ENCODE data around the gene RGP1.

The RGP1 gene

DNA sequence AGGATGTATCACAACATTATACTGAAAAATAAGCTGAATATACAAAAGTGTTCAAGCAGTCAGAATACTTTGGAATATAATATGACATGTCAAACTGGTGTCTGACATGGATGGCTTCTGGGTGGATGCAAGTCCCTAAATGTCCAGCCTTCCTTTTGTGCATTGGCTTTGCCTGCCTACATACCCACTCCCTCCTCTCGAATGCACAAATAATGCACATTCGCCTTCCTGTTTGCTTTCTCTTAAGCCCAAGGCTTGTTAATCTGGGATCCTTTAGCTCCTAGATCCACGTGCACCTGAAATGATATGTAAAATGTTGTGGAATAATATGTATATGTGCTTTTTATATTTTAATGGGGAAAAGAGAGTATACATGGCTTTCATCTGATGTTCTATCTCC is 29.4 kb downstream of the RGP1 start:
- no peak overlapping the region for H3K4me3 Mint-ChIP-seq
- peaks cover 16% of the 10 kb centered on the region for H3K4me1 Mint-ChIP-seq
- no peaks in the 10 kb centered on the region for H3K9me3 Mint-ChIP-seq
- peaks cover 10% of the 10 kb centered on the region for H3K27me3 Mint-ChIP-seq (ENCODE audit: low read depth)
- no peak overlapping the region for H3K27ac Mint-ChIP-seq
- H3K36me3 Mint-ChIP-seq (ENCODE audit: low read depth) = peaks cover 4% of the 10 kb centered on the region
- TF ChIP-seq, protein P1, sequence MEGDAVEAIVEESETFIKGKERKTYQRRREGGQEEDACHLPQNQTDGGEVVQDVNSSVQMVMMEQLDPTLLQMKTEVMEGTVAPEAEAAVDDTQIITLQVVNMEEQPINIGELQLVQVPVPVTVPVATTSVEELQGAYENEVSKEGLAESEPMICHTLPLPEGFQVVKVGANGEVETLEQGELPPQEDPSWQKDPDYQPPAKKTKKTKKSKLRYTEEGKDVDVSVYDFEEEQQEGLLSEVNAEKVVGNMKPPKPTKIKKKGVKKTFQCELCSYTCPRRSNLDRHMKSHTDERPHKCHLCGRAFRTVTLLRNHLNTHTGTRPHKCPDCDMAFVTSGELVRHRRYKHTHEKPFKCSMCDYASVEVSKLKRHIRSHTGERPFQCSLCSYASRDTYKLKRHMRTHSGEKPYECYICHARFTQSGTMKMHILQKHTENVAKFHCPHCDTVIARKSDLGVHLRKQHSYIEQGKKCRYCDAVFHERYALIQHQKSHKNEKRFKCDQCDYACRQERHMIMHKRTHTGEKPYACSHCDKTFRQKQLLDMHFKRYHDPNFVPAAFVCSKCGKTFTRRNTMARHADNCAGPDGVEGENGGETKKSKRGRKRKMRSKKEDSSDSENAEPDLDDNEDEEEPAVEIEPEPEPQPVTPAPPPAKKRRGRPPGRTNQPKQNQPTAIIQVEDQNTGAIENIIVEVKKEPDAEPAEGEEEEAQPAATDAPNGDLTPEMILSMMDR (IDR thresholded peaks at IDR 0.05; ENCODE audit: unreplicated experiment in 3 of 3) = no peak

DNA sequence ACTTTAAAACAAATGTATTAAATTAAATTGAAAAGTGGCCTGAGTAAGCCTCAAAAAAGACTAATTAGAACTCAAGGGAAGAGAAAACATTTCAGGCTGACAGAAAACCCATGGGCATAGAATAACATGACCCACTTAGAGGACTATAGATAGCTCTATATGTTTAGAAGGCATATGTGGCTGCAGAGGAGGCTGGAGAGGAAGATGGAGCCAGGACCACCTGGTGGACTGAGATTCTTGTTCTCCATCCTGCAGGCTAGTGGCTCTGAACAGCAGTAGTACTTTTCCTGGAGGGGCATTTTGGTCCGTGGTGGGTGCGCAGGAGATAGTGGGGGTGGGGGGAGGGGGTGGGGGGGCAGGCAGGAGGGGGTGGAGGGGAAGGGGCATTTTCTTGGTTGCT is 32.0 kb downstream of the RGP1 start:
- Mint-ChIP-seq H3K27me3 (ENCODE audit: low read depth) (peaks cover 10% of the 10 kb centered on the region), H3K4me3 (no peak overlapping the region), H3K4me1 (peaks cover 2% of the 10 kb centered on the region), H3K36me3 (ENCODE audit: low read depth) (peaks cover 10% of the 10 kb centered on the region), H3K27ac (no peak overlapping the region), H3K9me3 (no peaks in the 10 kb centered on the region)
- TF ChIP-seq, protein P1 (IDR thresholded peaks at IDR 0.05; ENCODE audit: unreplicated experiment in 3 of 3) = no peak

DNA sequence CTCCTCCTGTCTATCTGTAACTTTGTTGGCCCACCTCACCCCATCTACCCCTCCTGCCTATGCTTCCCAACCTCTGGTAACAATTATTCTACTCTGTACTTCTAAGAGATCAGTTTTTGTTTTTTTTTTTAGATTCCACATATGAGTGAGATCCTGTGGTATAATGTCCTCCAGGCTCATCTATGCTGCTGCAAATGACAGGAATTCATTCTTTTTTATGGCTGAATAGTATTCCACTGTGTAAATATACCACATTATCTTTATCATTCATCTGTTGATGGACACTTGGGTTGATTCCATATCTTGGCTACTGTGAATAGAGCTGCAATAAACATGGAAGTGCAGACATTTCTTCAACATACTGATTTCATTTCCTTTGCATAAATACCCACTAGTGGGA is 34.3 kb downstream of the RGP1 start:
- TF ChIP-seq, protein P1 (IDR thresholded peaks at IDR 0.05; ENCODE audit: unreplicated experiment in 3 of 3) = no peak
- peaks cover 10% of the 10 kb centered on the region for H3K36me3 Mint-ChIP-seq (ENCODE audit: low read depth)
- no peaks in the 10 kb centered on the region for H3K4me1 Mint-ChIP-seq
- no peak overlapping the region for H3K4me3 Mint-ChIP-seq
- peaks cover 10% of the 10 kb centered on the region for H3K27me3 Mint-ChIP-seq (ENCODE audit: low read depth)
- no peaks in the 10 kb centered on the region for H3K9me3 Mint-ChIP-seq
- H3K27ac Mint-ChIP-seq = no peak overlapping the region

DNA sequence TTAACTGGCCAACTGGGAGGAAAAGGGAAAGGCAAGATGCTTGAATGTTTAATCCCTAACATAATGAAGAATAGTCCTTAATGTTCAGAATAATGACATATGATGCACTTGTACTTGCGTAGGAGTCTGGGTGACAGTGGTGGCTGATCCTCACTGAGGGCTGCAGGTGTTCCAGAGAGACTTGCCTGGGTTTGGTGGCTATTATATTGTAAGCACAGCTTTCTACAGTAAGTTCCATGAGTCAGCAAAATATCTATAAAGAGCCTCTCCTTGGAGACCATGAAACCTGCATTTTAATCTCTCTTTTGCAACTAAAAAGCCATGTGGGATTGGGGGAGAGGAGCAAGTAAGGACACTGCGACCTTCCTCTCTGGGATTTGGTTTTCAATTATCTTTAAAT is 40.5 kb downstream of the RGP1 start:
- Mint-ChIP-seq H3K9me3 (no peaks in the 10 kb centered on the region), H3K4me3 (no peak overlapping the region), H3K27me3 (ENCODE audit: low read depth) (no peaks in the 10 kb centered on the region), H3K36me3 (ENCODE audit: low read depth) (no peaks in the 10 kb centered on the region), H3K4me1 (peaks cover 28% of the 10 kb centered on the region), H3K27ac (no peak overlapping the region)
- TF ChIP-seq, protein P1 (IDR thresholded peaks at IDR 0.05; ENCODE audit: unreplicated experiment in 3 of 3) = no peak

DNA sequence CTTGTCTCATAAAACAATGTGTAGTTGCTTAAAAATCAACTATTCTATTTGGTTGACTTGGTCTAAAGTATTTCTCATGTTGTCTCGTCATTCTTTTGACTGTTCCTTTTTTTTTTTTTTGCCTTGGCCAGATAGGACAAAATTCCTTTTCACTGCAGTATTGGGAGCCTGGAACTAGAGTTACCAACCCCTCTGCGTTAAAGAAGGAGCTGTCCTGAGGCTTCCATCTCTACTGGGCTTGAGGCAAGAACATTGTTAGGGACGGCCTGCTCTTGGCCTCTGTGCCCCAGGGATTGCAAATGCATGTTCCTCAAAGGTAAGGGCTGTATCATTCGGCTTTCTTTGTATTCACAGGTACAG is 40.9 kb downstream of the RGP1 start:
- H3K4me3 Mint-ChIP-seq = peak overlapping the region in 1 of 3 experiments; percentile 91
- TF ChIP-seq, protein P1 (IDR thresholded peaks at IDR 0.05; ENCODE audit: unreplicated experiment in 3 of 3) = no peak
- H3K4me1 Mint-ChIP-seq = peaks cover 32% of the 10 kb centered on the region
- H3K9me3 Mint-ChIP-seq = no peaks in the 10 kb centered on the region
- no peaks in the 10 kb centered on the region for H3K27me3 Mint-ChIP-seq (ENCODE audit: low read depth)
- H3K36me3 Mint-ChIP-seq (ENCODE audit: low read depth) = no peaks in the 10 kb centered on the region
- peak overlapping the region in 2 of 3 experiments; percentile 94 to 95 for H3K27ac Mint-ChIP-seq

DNA sequence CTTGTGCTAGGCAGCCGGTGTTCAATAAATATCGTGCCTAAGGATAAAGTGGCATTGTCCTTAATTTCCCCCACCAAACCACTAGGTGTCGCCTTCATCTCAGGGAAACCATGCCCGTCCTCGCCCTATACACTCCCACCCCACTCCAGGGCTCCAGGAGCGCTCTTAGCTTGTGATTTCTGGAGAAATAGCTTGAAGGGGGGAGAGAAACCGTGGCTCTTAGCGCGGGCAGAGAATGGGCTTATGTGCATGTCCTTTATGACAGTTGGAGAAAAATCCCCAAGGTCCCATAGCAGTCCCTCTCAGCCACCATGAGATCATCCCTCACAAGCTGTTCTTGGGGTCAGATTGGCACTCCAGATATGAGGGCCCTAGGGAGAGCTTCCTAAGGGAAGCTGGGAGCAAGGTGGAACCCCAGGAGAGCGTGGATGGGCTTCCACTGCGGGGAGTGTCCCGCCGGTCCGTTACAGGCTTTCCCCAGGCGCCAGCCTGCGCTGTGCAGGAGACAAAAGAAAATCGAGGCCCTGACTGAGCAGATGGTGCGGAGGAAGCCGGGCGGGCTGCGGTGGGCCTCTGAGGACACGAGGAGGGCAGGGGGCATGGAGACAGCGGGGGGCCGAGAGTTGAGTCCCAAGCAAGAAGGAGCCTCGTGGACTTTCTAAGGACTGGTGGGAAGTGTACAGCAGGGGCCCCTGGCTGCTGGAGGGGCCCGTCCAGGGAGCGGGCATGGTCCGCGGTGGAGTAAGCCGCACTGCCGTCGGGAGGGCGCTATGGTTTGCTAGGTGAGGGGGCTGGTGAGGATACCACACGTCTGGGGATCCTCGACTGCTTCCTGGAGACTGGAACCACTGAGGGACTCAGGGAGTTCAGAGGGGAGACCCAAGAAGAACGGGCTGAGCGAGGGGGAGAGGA is 41.6 kb downstream of the RGP1 start:
- H3K4me1 Mint-ChIP-seq = peaks cover 39% of the 10 kb centered on the region
- H3K36me3 Mint-ChIP-seq (ENCODE audit: low read depth) = no peaks in the 10 kb centered on the region
- H3K9me3 Mint-ChIP-seq = no peaks in the 10 kb centered on the region
- H3K27ac Mint-ChIP-seq = peak overlapping the region; percentile 89 to 95 (median 94)
- TF ChIP-seq, protein P1 (IDR thresholded peaks at IDR 0.05; ENCODE audit: unreplicated experiment in 3 of 3) = peak; percentile 77 to 85 (median 79)
- H3K4me3 Mint-ChIP-seq = peak overlapping the region; percentile 87 to 92 (median 91)
- no peaks in the 10 kb centered on the region for H3K27me3 Mint-ChIP-seq (ENCODE audit: low read depth)

Measured in nephron (organoid).